ENCODE measurements around the gene BOC. TPM values are rescaled to one million over a fixed set of nuclear protein-coding genes. Genes with fewer than 3 reads are reported as not detected.

BOC gene
- total RNA-seq, 1 experiment from 2014 or later: 1.2 TPM

DNA sequence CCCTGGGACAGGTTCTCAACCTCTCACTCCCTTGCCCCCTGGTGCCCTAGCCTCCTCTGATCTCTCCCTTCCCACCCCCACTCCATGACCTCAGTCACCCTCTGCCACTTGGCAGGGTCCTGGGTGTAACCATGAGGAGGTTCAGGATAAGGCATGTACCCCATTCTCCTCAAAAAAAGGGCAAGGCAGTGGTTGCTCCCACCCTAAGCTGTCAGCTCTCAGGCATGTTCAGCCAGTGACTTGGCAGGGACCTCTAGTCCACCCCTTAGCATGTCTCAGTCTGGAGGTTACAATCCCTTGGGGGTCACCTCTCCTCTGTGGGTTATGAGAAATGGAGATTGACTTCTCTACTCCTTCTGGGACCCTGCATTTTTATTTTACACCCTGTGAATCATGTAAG lies 11.0 kb upstream of the BOC start:
- Histone ChIP-seq H3K4me1 (ENCODE audit: insufficient read depth, low read length, poor library complexity, severe bottlenecking) (peaks cover under 1% of the 10 kb centered on the region), H3K27me3 (replicated peaks; ENCODE audit: insufficient read depth, low read depth, low read length, poor library complexity) (no peaks in the 10 kb centered on the region), H3K27ac (ENCODE audit: low read depth, low read length, poor library complexity, severe bottlenecking) (no peak overlapping the region), H3K4me3 (ENCODE audit: low read depth, low read length, poor library complexity, severe bottlenecking) (no peak overlapping the region), H3K36me3 (ENCODE audit: insufficient read depth, low read length, poor library complexity, severe bottlenecking) (no peaks in the 10 kb centered on the region), H3K9me3 (ENCODE audit: low read depth, low read length, poor library complexity, severe bottlenecking) (no peaks in the 10 kb centered on the region)
- POLR2A ChIA-PET (ENCODE audit: low non-redundant PET): no interaction called here
- no peak for DNase-seq (ENCODE audit: low spot score)
- intact Hi-C loops (cut with micrococcal nuclease; ENCODE audit: unreplicated experiment): no loop called here
- CTCF ChIA-PET: no interaction called here
- no peak for TF ChIP-seq EZH2 (IDR thresholded peaks at IDR 0.05; ENCODE audit: borderline replicate concordance, low read depth, low read length, poor library complexity, severe bottlenecking)
- TF ChIP-seq, protein P1, sequence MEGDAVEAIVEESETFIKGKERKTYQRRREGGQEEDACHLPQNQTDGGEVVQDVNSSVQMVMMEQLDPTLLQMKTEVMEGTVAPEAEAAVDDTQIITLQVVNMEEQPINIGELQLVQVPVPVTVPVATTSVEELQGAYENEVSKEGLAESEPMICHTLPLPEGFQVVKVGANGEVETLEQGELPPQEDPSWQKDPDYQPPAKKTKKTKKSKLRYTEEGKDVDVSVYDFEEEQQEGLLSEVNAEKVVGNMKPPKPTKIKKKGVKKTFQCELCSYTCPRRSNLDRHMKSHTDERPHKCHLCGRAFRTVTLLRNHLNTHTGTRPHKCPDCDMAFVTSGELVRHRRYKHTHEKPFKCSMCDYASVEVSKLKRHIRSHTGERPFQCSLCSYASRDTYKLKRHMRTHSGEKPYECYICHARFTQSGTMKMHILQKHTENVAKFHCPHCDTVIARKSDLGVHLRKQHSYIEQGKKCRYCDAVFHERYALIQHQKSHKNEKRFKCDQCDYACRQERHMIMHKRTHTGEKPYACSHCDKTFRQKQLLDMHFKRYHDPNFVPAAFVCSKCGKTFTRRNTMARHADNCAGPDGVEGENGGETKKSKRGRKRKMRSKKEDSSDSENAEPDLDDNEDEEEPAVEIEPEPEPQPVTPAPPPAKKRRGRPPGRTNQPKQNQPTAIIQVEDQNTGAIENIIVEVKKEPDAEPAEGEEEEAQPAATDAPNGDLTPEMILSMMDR (conservative IDR thresholded peaks at IDR 0.05; ENCODE audit: low read depth, low read length): no peak
- no TSS peak for BruUV-seq (replicated peaks)

GRCh38 chr3:113200946-113201345 lies 10.4 kb upstream of the BOC start:
- no TSS peak for BruUV-seq (replicated peaks)
- intact Hi-C loops (cut with micrococcal nuclease; ENCODE audit: unreplicated experiment): no loop called here
- CTCF ChIA-PET: no interaction called here

DNA sequence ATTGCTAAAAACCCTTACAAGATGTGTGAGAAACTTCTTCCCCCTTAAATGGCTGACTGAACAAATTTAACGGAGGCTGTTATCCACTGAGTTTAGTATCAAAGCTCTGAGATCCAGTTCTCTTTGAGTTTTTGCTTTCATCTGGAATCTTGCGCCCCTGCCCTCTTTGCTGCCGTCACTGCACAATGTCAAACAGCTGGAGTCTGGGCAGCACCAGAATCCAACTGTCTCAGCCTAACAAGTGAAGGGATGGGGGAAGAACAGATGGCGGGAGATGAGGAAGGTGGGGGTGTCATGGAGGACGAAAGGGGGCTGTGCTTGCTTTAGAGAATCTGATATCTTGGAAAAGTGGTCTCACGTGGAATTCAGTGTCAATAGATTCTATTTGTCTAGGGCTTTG lies 7.0 kb upstream of the BOC start:
- no peak for DNase-seq (ENCODE audit: low spot score)
- TF ChIP-seq, protein P1 (conservative IDR thresholded peaks at IDR 0.05; ENCODE audit: low read depth, low read length): no peak
- no peak for TF ChIP-seq EZH2 (IDR thresholded peaks at IDR 0.05; ENCODE audit: borderline replicate concordance, low read depth, low read length, poor library complexity, severe bottlenecking)
- POLR2A ChIA-PET (ENCODE audit: low non-redundant PET): no interaction called here
- CTCF ChIA-PET: no interaction called here
- no peaks in the 10 kb centered on the region for H3K36me3 ChIP-seq (ENCODE audit: insufficient read depth, low read length, poor library complexity, severe bottlenecking)
- H3K9me3 ChIP-seq (ENCODE audit: low read depth, low read length, poor library complexity, severe bottlenecking): no peaks in the 10 kb centered on the region
- no TSS peak for BruUV-seq (replicated peaks)
- H3K27me3 ChIP-seq (replicated peaks; ENCODE audit: insufficient read depth, low read depth, low read length, poor library complexity): peaks cover 5% of the 10 kb centered on the region
- H3K4me3 ChIP-seq (ENCODE audit: low read depth, low read length, poor library complexity, severe bottlenecking): no peak overlapping the region
- intact Hi-C loops (cut with micrococcal nuclease; ENCODE audit: unreplicated experiment): no loop called here
- H3K4me1 ChIP-seq (ENCODE audit: insufficient read depth, low read length, poor library complexity, severe bottlenecking): no peaks in the 10 kb centered on the region
- no peak overlapping the region for H3K27ac ChIP-seq (ENCODE audit: low read depth, low read length, poor library complexity, severe bottlenecking)

More at GRCh38 chr3:113200946-113201345, 10.4 kb upstream of the BOC start:
- Histone ChIP-seq H3K27ac (ENCODE audit: low read depth, low read length, poor library complexity, severe bottlenecking) (no peak overlapping the region), H3K4me1 (ENCODE audit: insufficient read depth, low read length, poor library complexity, severe bottlenecking) (no peaks in the 10 kb centered on the region), H3K27me3 (replicated peaks; ENCODE audit: insufficient read depth, low read depth, low read length, poor library complexity) (no peaks in the 10 kb centered on the region), H3K4me3 (ENCODE audit: low read depth, low read length, poor library complexity, severe bottlenecking) (no peak overlapping the region), H3K9me3 (ENCODE audit: low read depth, low read length, poor library complexity, severe bottlenecking) (no peaks in the 10 kb centered on the region), H3K36me3 (ENCODE audit: insufficient read depth, low read length, poor library complexity, severe bottlenecking) (no peaks in the 10 kb centered on the region)
- no peak for TF ChIP-seq EZH2 (IDR thresholded peaks at IDR 0.05; ENCODE audit: borderline replicate concordance, low read depth, low read length, poor library complexity, severe bottlenecking)
- TF ChIP-seq, protein P1 (conservative IDR thresholded peaks at IDR 0.05; ENCODE audit: low read depth, low read length): no peak
- DNase-seq (ENCODE audit: low spot score): no peak
- POLR2A ChIA-PET (ENCODE audit: low non-redundant PET): no interaction called here
